Sigmoid colon (tissue), 7 donors: ENCODE data around the gene DLGAP3. TPM values are rescaled to one million over a fixed set of nuclear protein-coding genes. Genes with fewer than 3 reads are reported as not detected.
"Not testable (repeated sequence)": the region's sequence is repeated elsewhere in the genome, so short reads cannot be mapped to it uniquely, and the experiment has no call there.

Source experiments
- DNase-seq: peaks from one replicate; pipeline ENCODE4 v3.0.0-alpha.2; 2019
- H3K27ac ChIP-seq, 4 donors: fragments of 200-600 bp; sonication (generic); one replicate each; pipeline ENCODE4 v1.5.1; 2016 to 2019; ENCODE audit warnings: mild to moderate bottlenecking in 1 of 4
- H3K27me3 ChIP-seq, 3 donors: fragments of 200-600 bp; sonication (generic); one replicate each; pipeline ENCODE4 v1.5.1; 2019; ENCODE audit warnings: mild to moderate bottlenecking in 1 of 3
- H3K36me3 ChIP-seq, 4 donors: fragments of 200-600 bp; sonication (generic); one replicate each; pipeline ENCODE4 v1.5.1; 2016 to 2019
- H3K4me1 ChIP-seq, 4 donors: fragments of 200-600 bp; sonication (generic); one replicate each; pipeline ENCODE4 v1.5.1; 2017 to 2019
- H3K4me3 ChIP-seq, 4 donors: fragments of 200-600 bp; sonication (generic); one replicate each; pipeline ENCODE4 v1.5.1; 2017 to 2019; ENCODE audit warnings: mild to moderate bottlenecking in 2 of 4, moderate library complexity in 1 of 4
- H3K9me3 ChIP-seq, 4 donors: fragments of 200-600 bp in 3 of 4; sonication (generic) in 3 of 4; one replicate each; pipeline versions ENCODE4 v1.5.1 to v1.6.1; 2013 to 2019
- CTCF ChIP-seq, 4 experiments: fragments of 450-650 bp in 3 of 4; fragments of 200-600 bp in 1 of 4; IDR thresholded peaks; one replicate each; pipeline ENCODE4 v1.5.1; 2016 to 2019; ENCODE audit warnings: antibody characterized with exemption in 4 of 4, mild to moderate bottlenecking in 3 of 4, moderate library complexity in 2 of 4
- EP300 ChIP-seq, 4 donors: sonication (generic); formaldehyde crosslinking; IDR thresholded peaks; one replicate each; pipeline ENCODE4 v1.6.1; 2017; ENCODE audit warnings: antibody characterized with exemption in 4 of 4
- POLR2A ChIP-seq, 2 donors: fragments of 450-650 bp; IDR thresholded peaks; one replicate each; pipeline ENCODE4 v1.6.1; 2016; ENCODE audit warnings: antibody characterized with exemption in 2 of 2, mild to moderate bottlenecking in 2 of 2, moderate library complexity in 2 of 2
- POLR2AphosphoS5 ChIP-seq, 4 donors: sonication (generic); formaldehyde crosslinking; IDR thresholded peaks; one replicate each; pipeline ENCODE4 v1.6.1; 2017; ENCODE audit warnings: antibody characterized with exemption in 4 of 4
- WGBS, 2 donors: extraction: QIAGEN DNeasy Blood & Tissue Kit; methylation state at CpG; one replicate each; pipeline ENCODE4 v1.1.7; 2013; 5-methylcytosine and 5-hydroxymethylcytosine counted together
- intact Hi-C: fragments of 100-400 bp; cut with DNase I; formaldehyde crosslinking; loops from one replicate; pipeline ENCODE4 v1.15.1; 2023
- polyA plus RNA-seq, 3 donors: library from polyadenylated mRNA; stranded (reverse); fragments of 200-250 nt; gene quantifications; one replicate each; pipeline ENCODE4 v1.2.3, GENCODE V29; 2013
- total RNA-seq, 4 donors: library from RNA; depleted of rRNA; stranded (reverse); fragments of >200 nt; gene quantifications; one replicate each; pipeline ENCODE4 v1.1.0, GENCODE V29; 2016
- donor health status: healthy with polysubstance abuse.
- donor health status: Bipolar disorder and iron deficiency.
- donor health status: healthy.

Gene DLGAP3
- total and polyA plus RNA-seq, 7 donors: 0.36 to 0.68 (median 0.55) TPM; not detected in 2

DNA sequence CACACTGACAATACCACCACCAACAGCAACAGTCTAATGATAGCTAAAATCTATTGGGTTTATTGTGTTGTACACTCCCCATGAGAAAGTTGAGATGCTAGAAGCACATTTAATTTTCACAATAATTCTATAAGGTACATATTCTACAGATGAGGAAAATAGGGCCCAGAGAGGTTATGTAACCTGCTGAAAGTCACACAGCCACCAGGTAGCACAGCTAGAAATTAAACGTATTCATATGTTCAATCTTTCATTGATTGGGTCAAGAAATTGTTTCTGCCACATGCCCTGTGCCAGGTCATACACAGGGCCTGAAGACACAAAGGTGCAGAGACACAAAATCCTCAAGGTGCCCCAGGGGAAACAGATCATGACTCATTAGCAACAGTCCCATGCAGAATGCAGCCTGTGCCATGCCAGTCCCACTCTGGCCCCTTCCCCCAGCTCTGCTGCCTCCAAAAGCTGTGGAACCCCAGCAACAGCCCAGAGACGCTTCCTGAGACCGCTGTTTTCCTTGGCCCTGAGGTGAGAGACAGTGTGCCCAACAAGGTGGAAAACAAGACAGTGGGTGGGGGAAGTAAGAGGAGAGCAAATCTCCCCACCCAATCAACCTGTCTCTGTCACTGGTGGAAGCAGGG is 104.5 kb downstream of the DLGAP3 start:
- DNase-seq: no peak
- WGBS, 2 donors: 91% methylated on average over 3 of the region's 3 CpGs
- H3K27me3 ChIP-seq: no peaks in the 10 kb centered on the region
- no peaks in the 10 kb centered on the region for H3K4me1 ChIP-seq
- intact Hi-C loops: no loop called here
- H3K36me3 ChIP-seq: no peaks in the 10 kb centered on the region
- H3K27ac ChIP-seq: no peak overlapping the region
- H3K4me3 ChIP-seq: no peak overlapping the region
- TF ChIP-seq EP300 (IDR thresholded peaks at IDR 0.05) (no peak), POLR2A (IDR thresholded peaks at IDR 0.05) (no peak), CTCF (IDR thresholded peaks at IDR 0.05) (no peak), POLR2AphosphoS5 (IDR thresholded peaks at IDR 0.05) (no peak)
- no peaks in the 10 kb centered on the region for H3K9me3 ChIP-seq

GRCh38 chr1:34822202-34822601 is 107.2 kb downstream of the DLGAP3 start:
- intact Hi-C loops: no loop called here
- H3K4me1 ChIP-seq: no peaks in the 10 kb centered on the region
- H3K27ac ChIP-seq: no peak overlapping the region
- no peaks in the 10 kb centered on the region for H3K9me3 ChIP-seq
- no peaks in the 10 kb centered on the region for H3K36me3 ChIP-seq
- DNase-seq: no peak
- WGBS, 2 donors: 50 to 62% methylated on average over 3 of the region's 3 CpGs
- no peaks in the 10 kb centered on the region for H3K27me3 ChIP-seq
- TF ChIP-seq POLR2AphosphoS5 (IDR thresholded peaks at IDR 0.05) (no peak), EP300 (IDR thresholded peaks at IDR 0.05) (no peak), CTCF (IDR thresholded peaks at IDR 0.05) (no peak)
- no peak overlapping the region for H3K4me3 ChIP-seq

GRCh38 chr1:34818862-34819261 is 110.6 kb downstream of the DLGAP3 start:
- 92 to 96% methylated on average over 2 of the region's 2 CpGs for WGBS, 2 donors
- H3K27me3 ChIP-seq, H3K9me3 ChIP-seq, DNase-seq, H3K36me3 ChIP-seq, intact Hi-C loops, H3K4me1 ChIP-seq, H3K4me3 ChIP-seq, H3K27ac ChIP-seq: not testable (repeated sequence)

GRCh38 chr1:34816778-34817177 is 112.7 kb downstream of the DLGAP3 start:
- no peak for TF ChIP-seq POLR2A (IDR thresholded peaks at IDR 0.05)
- TF ChIP-seq POLR2AphosphoS5 (IDR thresholded peaks at IDR 0.05): no peak
- TF ChIP-seq CTCF (IDR thresholded peaks at IDR 0.05): no peak
- no peak for TF ChIP-seq EP300 (IDR thresholded peaks at IDR 0.05)
- DNase-seq: no peak
- Histone ChIP-seq H3K4me3 (no peak overlapping the region), H3K27ac (no peak overlapping the region), H3K36me3 (no peaks in the 10 kb centered on the region), H3K4me1 (no peaks in the 10 kb centered on the region), H3K9me3 (no peaks in the 10 kb centered on the region), H3K27me3 (no peaks in the 10 kb centered on the region)
- WGBS, 2 donors: 20 to 68% methylated on average over 3 of the region's 3 CpGs
- intact Hi-C loops: no loop called here

- DNase-seq: no peak
- Histone ChIP-seq H3K9me3 (no peaks in the 10 kb centered on the region), H3K4me3 (no peak overlapping the region), H3K27me3 (no peaks in the 10 kb centered on the region), H3K36me3 (no peaks in the 10 kb centered on the region), H3K4me1 (no peaks in the 10 kb centered on the region), H3K27ac (no peak overlapping the region)
- intact Hi-C loops: no loop called here
- TF ChIP-seq CTCF (IDR thresholded peaks at IDR 0.05): no peak
- no peak for TF ChIP-seq EP300 (IDR thresholded peaks at IDR 0.05)
- no peak for TF ChIP-seq POLR2A (IDR thresholded peaks at IDR 0.05)
- no peak for TF ChIP-seq POLR2AphosphoS5 (IDR thresholded peaks at IDR 0.05)
These were observed 113.1 kb downstream of the DLGAP3 start for GRCh38 chr1:34816332-34816731.

Other genes starting within 250 kb of the DLGAP3 start
- gene GJB5, start 174.6 kb downstream of the DLGAP3 start, total RNA-seq: not detected
- gene GJB5, start 174.6 kb downstream of the DLGAP3 start, polyA plus RNA-seq: under 1 TPM in 1 of 3 donors, not detected in 2; 0.69 TPM
- not detected for gene GJB4, start 169.9 kb downstream of the DLGAP3 start, total RNA-seq
- under 1 TPM in 1 of 3 donors, not detected in 2; 0.39 TPM for gene GJB4, start 169.9 kb downstream of the DLGAP3 start, polyA plus RNA-seq
- gene GJB3, start 148.4 kb downstream of the DLGAP3 start, total RNA-seq: not detected
- 10 to 100 TPM in 1 of 3 donors, 1 to 10 TPM in 2; 1.2 to 11.0 (median 1.8) TPM for gene GJB3, start 148.4 kb downstream of the DLGAP3 start, polyA plus RNA-seq
- gene GJA4, start 136.7 kb downstream of the DLGAP3 start, total RNA-seq: 10 to 100 TPM in 1 of 4 donors, 1 to 10 TPM in 3; 3.3 to 14.7 (median 7.6) TPM
- 1 to 10 TPM in 1 of 3 donors, under 1 TPM in 1, not detected in 1; 0.60 to 8.3 TPM for gene GJA4, start 136.7 kb downstream of the DLGAP3 start, polyA plus RNA-seq
- 10 to 100 TPM; 18.0 to 25.3 (median 23.7) TPM for gene SMIM12, start 69.9 kb downstream of the DLGAP3 start, total RNA-seq
- gene SMIM12, start 69.9 kb downstream of the DLGAP3 start, polyA plus RNA-seq: 10 to 100 TPM; 43.2 to 63.1 (median 45.1) TPM
- gene TMEM35B, start 55.7 kb upstream of the DLGAP3 start, total RNA-seq: 10 to 100 TPM; 18.6 to 53.8 (median 29.0) TPM
- 10 to 100 TPM in 1 of 3 donors, 1 to 10 TPM in 2; 7.6 to 38.8 (median 9.0) TPM for gene TMEM35B, start 55.7 kb upstream of the DLGAP3 start, polyA plus RNA-seq
- gene ZMYM6, start 102.3 kb upstream of the DLGAP3 start, total RNA-seq: 10 to 100 TPM; 12.3 to 18.0 (median 14.5) TPM
- 1 to 10 TPM; 5.4 to 8.7 (median 6.7) TPM for gene ZMYM6, start 102.3 kb upstream of the DLGAP3 start, polyA plus RNA-seq
- 10 to 100 TPM; 13.0 to 29.6 (median 19.3) TPM for gene ZMYM1, start 149.7 kb upstream of the DLGAP3 start, total RNA-seq
- gene ZMYM1, start 149.7 kb upstream of the DLGAP3 start, polyA plus RNA-seq: 1 to 10 TPM; 1.8 to 3.7 (median 2.1) TPM